Coronary artery (tissue), 2 donors: Measurements from ENCODE around the gene TNFRSF8.

Experiments used
- DNase-seq: peaks from one replicate; pipeline ENCODE4 v3.0.0-alpha.2; 2017; ENCODE audit warnings: low spot score
- H3K27ac ChIP-seq, 2 donors: fragments of 200-600 bp; sonication (generic); one replicate each; pipeline ENCODE4 v1.5.1; 2016 to 2019
- H3K4me3 ChIP-seq: fragments of 200-600 bp; sonication (generic); 2 replicates; pipeline ENCODE4 v1.5.1; 2016; ENCODE audit warnings: mild to moderate bottlenecking, moderate library complexity
- TF ChIP-seq, protein P1 (sequence below): fragments of 200-600 bp; sonication (generic); IDR thresholded peaks from one replicate; pipeline ENCODE4 v1.5.1; 2019; ENCODE audit warnings: antibody characterized with exemption

TNFRSF8 gene

DNA sequence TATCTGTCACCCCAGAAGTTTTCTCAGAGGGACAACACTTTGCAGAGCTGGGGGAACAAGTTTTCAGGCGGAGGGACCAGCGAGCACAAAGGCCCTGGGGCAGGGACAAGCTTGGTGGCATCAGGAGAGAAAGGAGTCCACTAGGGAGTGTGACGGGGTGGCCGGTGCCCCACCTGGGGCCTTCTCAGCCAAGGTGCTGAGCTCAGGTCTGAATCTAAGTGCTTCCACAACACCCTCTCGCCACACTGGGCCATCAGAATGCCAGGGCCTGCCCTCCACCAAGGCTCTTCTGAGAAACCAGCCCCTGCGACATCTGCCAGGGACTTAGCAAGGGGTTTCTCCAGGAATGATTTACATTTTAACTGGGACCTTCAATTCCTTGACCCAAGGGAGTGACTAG lies 7.8 kb upstream of the TNFRSF8 start:
- TF ChIP-seq, protein P1, sequence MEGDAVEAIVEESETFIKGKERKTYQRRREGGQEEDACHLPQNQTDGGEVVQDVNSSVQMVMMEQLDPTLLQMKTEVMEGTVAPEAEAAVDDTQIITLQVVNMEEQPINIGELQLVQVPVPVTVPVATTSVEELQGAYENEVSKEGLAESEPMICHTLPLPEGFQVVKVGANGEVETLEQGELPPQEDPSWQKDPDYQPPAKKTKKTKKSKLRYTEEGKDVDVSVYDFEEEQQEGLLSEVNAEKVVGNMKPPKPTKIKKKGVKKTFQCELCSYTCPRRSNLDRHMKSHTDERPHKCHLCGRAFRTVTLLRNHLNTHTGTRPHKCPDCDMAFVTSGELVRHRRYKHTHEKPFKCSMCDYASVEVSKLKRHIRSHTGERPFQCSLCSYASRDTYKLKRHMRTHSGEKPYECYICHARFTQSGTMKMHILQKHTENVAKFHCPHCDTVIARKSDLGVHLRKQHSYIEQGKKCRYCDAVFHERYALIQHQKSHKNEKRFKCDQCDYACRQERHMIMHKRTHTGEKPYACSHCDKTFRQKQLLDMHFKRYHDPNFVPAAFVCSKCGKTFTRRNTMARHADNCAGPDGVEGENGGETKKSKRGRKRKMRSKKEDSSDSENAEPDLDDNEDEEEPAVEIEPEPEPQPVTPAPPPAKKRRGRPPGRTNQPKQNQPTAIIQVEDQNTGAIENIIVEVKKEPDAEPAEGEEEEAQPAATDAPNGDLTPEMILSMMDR: no peak
- no peak for DNase-seq
- Histone ChIP-seq H3K27ac (no peak overlapping the region), H3K4me3 (no peak overlapping the region)

DNA sequence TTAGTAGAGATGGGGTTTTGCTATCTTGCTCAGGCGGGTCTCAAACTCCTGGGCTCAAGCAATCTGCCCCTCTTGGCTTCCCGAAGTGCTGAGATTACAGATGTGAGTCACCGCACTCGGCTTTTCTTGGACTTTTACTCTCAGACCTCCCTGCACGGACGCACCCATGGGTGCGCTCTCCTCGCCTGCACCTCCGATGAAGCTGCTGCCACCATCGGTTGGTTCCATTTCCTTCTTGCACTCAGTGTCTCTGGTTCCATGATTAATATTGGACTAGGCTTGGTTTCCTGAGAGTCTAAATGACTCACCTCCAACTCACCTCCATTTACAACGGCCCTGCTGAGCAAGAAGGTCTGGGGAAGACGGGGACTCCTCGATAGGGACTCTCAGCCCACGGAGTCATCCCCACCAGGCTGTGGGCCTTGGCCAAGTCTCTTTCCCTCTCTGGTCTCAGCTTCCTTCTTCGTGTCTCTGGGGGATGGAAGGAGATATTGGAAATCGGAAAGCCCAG lies 6.7 kb upstream of the TNFRSF8 start:
- Histone ChIP-seq H3K4me3 (no peak overlapping the region), H3K27ac (no peak overlapping the region)
- no peak for DNase-seq
- TF ChIP-seq, protein P1: no peak

DNA sequence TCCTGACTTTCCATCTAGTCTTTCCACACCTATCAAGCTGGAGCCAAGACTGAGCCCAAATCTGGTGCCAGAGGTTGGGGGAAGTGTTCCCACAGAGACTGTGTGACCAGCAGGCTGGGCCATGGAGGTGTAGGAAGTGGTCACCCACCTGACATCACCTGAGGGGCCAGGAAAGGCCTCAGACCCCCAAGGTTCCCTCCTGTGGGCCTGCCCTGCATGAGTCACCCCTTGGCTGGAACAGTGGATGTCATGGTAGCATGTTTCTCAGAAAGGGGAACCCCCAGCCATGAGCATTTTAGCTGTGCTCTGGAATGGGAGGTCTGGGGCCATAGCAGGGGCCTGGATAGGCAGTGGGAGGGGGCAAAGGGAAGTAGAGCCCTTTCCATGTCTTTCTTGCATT lies 5.7 kb upstream of the TNFRSF8 start:
- Histone ChIP-seq H3K27ac (no peak overlapping the region), H3K4me3 (no peak overlapping the region)
- DNase-seq: no peak
- TF ChIP-seq, protein P1: no peak

DNA sequence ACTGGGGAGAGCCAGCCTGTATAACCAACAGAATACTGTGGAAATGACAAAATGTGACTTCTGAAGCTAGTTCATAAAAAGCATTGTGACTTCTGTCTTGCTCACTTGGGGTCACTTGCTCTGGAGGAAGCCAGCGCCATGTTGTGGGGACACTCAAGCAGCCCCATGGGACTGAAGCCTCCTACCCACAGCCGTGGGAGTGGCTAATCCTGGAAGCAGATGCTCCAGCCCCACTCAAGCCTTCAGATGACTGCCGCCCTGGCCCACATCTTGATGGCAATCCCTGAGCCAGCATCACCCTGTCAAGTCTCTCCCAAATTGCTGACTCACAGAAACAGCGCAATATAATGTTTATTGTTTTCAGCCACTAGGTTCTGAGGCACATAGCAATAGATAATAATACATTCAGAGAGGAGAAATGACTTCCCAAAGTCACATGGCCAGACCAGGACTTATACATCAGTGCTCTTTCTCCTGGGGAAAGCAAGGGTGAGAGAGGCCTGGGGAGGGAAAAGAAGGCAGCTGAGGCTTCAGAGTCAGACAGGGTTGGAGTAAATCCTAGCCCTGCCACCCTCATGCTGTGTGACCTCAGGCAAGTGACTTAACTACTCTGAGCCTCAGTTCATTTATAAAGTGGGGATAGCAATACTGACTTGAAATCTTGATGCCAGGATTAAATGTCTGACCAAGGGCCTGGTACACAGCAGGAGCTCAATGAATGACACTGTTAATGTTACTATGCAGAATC lies 5.0 kb upstream of the TNFRSF8 start:
- TF ChIP-seq, protein P1: no peak
- no peak for DNase-seq
- no peak overlapping the region for H3K27ac ChIP-seq

DNA sequence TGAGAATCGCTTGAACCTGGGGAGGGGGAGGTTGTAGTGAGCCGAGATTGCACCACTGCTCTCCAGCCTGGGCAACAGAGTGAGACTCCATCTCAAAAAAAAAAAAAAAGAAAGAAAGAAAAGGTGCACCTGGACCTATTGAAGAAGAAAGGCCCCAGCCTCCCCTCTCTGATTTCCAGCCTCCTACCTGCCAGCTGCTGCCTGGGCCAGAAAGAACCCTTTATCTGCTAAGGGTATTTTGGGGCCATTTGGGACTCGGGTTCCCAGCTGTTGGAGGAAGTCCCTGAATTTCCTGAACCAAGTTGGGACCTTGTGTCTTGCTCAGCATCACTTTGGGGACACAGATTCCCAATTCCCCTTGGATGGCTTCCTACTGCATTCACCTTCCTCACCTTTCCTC lies 3.9 kb upstream of the TNFRSF8 start:
- DNase-seq: no peak
- TF ChIP-seq, protein P1: no peak
- no peak overlapping the region for H3K4me3 ChIP-seq
- H3K27ac ChIP-seq: no peak overlapping the region

More for the DNA sequence above, 5.0 kb upstream of the TNFRSF8 start:
- no peak overlapping the region for H3K4me3 ChIP-seq

DNA sequence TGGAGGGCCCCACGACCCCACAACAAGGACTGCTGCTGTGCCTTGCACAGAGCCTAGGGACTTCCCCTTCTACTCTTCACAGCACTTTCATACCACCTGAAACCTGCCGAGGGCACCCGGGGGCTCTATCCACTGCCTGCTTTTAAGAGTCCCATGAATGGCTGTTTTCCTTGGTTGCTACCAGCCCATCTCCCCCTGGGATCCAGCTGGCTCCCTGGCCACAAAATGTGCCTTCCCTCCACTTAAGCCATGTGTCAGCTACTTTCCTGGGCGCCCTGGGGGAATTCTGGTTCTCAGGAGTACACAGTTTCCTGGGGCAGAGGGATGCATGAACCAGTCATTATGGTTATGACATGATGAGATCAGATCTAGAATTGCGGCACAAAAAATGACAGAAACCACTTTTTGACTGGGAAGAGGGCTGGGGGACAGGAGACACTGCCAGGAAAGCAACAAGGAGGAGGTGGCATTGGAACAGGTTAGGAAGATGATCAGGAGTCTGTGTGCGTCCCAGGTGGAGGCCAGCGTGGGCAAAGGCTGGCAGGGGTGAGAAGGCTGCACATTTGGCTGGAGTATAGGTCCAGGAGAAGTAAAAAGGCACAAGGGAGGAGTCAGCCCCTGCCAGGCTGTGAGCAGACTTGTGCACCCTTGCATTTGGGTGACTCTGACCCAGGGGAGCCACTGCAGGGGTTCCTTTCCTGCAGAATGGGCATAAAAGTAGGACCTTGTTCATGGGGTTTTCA lies 3.2 kb upstream of the TNFRSF8 start:
- Histone ChIP-seq H3K4me3 (no peak overlapping the region), H3K27ac (no peak overlapping the region)
- TF ChIP-seq, protein P1: no peak
- DNase-seq: no peak

DNA sequence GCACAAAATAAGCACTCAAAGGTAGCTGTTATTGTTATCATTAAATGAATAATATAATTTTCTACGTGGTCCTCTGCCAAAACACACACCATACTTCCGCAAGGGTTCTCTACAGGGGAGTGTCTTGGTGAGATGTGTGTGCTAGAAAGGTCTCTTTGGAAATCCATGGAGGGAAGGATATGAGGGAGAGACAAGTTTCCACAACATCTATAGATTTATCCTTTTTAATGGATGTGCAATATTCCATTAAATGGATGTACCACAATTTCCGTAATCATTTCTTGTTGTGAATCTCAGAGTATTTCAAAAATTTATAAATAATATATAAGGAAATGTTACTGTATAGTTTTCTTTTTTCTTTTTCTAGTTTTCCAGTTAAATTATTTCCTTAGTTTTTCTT lies 2.6 kb upstream of the TNFRSF8 start:
- DNase-seq: no peak
- Histone ChIP-seq H3K27ac (no peak overlapping the region), H3K4me3 (no peak overlapping the region)
- TF ChIP-seq, protein P1: no peak
